OCI-LY1 (cell line): Measurements from ENCODE around the gene POLE.

Experiments
- CTCF ChIP-seq: fragments of 200-600 bp; sonication (generic), shearing (Covaris generic); IDR thresholded peaks from 2 replicates; pipeline ENCODE4 v1.5.1; 2017; ENCODE audit warnings: mild to moderate bottlenecking, antibody characterized with exemption, low read length, moderate library complexity, mixed read lengths
- EZH2 ChIP-seq: fragments of 200-600 bp; sonication (generic), shearing (Covaris generic); IDR thresholded peaks from 2 replicates; pipeline ENCODE4 v1.8.0; 2017; ENCODE audit warnings: borderline replicate concordance, mixed run types, mild to moderate bottlenecking, antibody characterized with exemption, low read length, moderate library complexity, mixed read lengths

GRCh38 chr12:132669166-132669879 is 17.8 kb downstream of the POLE start:
- no peak for TF ChIP-seq CTCF
- no peak for TF ChIP-seq EZH2
